ENCODE data around the gene PCDHB3. TPM values are rescaled to one million over a fixed set of nuclear protein-coding genes. Genes with fewer than 3 reads are reported as not detected.
"Not testable (repeated sequence)": the region's sequence is repeated elsewhere in the genome, so short reads cannot be mapped to it uniquely, and the experiment has no call there.

Gene PCDHB3
- total RNA-seq, 1 experiment from 2014 or later: 0.36 TPM

GRCh38 chr5:141152096-141152495, 51.8 kb downstream of the PCDHB3 start:
- H3F3A ChIP-seq (ENCODE audit: low read length, unreplicated experiment); ATAC-seq; H3K4me3 ChIP-seq (ENCODE audit: low read length); H3K9ac ChIP-seq (ENCODE audit: low read length); H3K27me3 ChIP-seq (ENCODE audit: low read length); H3K9me2 ChIP-seq (replicated peaks; ENCODE audit: low read length); CTCF ChIA-PET; intact Hi-C loops (cut with micrococcal nuclease); H2AFZ ChIP-seq (ENCODE audit: low read length); DNase-seq; H3K79me2 ChIP-seq (ENCODE audit: low read length); H3K4me1 ChIP-seq (ENCODE audit: insufficient read depth, low read length); H3K27ac ChIP-seq (ENCODE audit: low read length); H3K36me3 ChIP-seq (ENCODE audit: low read depth, low read length); H3K4me2 ChIP-seq (ENCODE audit: low read length); BruUV-seq (replicated peaks); H3K9me3 ChIP-seq (ENCODE audit: low read length); POLR2A ChIA-PET (ENCODE audit: unreplicated experiment); H4K20me1 ChIP-seq (ENCODE audit: low read length): not testable (repeated sequence)

Other genes with a start within 250 kb of the PCDHB3 start
- gene PCDHA10, start 244.6 kb upstream of the PCDHB3 start, total RNA-seq (2014; rRNA removed): 0.04 and 0.23 TPM in 2 replicates
- gene PCDHA11, start 231.5 kb upstream of the PCDHB3 start, total RNA-seq (2014; rRNA removed): 0.33 TPM in 1 of 2 replicates, not detected in the other
- gene PCDHA12, start 225.2 kb upstream of the PCDHB3 start, total RNA-seq (2014; rRNA removed): 7.0 and 8.2 TPM in 2 replicates
- gene PCDHA13, start 218.3 kb upstream of the PCDHB3 start, total RNA-seq (2014; rRNA removed): 3.2 and 6.2 TPM in 2 replicates
- gene PCDHAC1, start 174.2 kb upstream of the PCDHB3 start, total RNA-seq (2014; rRNA removed): 4.8 and 6.2 TPM in 2 replicates
- 4.2 and 8.2 TPM in 2 replicates for gene PCDHAC2, start 134.0 kb upstream of the PCDHB3 start, total RNA-seq (2014; rRNA removed)
- 0.06 and 0.07 TPM in 2 replicates for gene PCDHB1, start 49.1 kb upstream of the PCDHB3 start, total RNA-seq (2014; rRNA removed)
- gene PCDHB2, start 5.9 kb upstream of the PCDHB3 start, total RNA-seq (2014; rRNA removed): 13.8 and 15.0 TPM in 2 replicates
- gene PCDHB4, start 21.3 kb downstream of the PCDHB3 start, total RNA-seq (2014; rRNA removed): 0.07 and 0.52 TPM in 2 replicates
- 0.12 and 0.69 TPM in 2 replicates for gene PCDHB5, start 34.7 kb downstream of the PCDHB3 start, total RNA-seq (2014; rRNA removed)
- gene PCDHB6, start 49.6 kb downstream of the PCDHB3 start, total RNA-seq (2014; rRNA removed): not detected in 2 replicates
- 0.22 TPM in 1 of 2 replicates, not detected in the other for gene PCDHB7, start 72.2 kb downstream of the PCDHB3 start, total RNA-seq (2014; rRNA removed)
- gene PCDHB8, start 77.3 kb downstream of the PCDHB3 start, total RNA-seq (2014; rRNA removed): 0.22 and 0.40 TPM in 2 replicates
- gene PCDHB16, start 81.9 kb downstream of the PCDHB3 start, total RNA-seq (2014; rRNA removed): 0.46 TPM in 1 of 2 replicates, not detected in the other
- gene PCDHB9, start 86.7 kb downstream of the PCDHB3 start, total RNA-seq (2014; rRNA removed): 0.23 and 0.73 TPM in 2 replicates
- gene PCDHB10, start 91.9 kb downstream of the PCDHB3 start, total RNA-seq (2014; rRNA removed): 0.33 and 0.35 TPM in 2 replicates
- gene PCDHB11, start 99.2 kb downstream of the PCDHB3 start, total RNA-seq (2014; rRNA removed): 0.40 and 0.69 TPM in 2 replicates
- gene PCDHB12, start 108.2 kb downstream of the PCDHB3 start, total RNA-seq (2014; rRNA removed): 0.15 and 0.63 TPM in 2 replicates
- 0.40 and 0.52 TPM in 2 replicates for gene PCDHB13, start 113.4 kb downstream of the PCDHB3 start, total RNA-seq (2014; rRNA removed)
- 0.58 and 0.87 TPM in 2 replicates for gene PCDHB14, start 122.9 kb downstream of the PCDHB3 start, total RNA-seq (2014; rRNA removed)
- gene PCDHB15, start 144.9 kb downstream of the PCDHB3 start, total RNA-seq (2014; rRNA removed): not detected in 2 replicates
- gene SLC25A2, start 203.6 kb downstream of the PCDHB3 start, total RNA-seq (2014; rRNA removed): 0.18 and 0.40 TPM in 2 replicates
- gene TAF7, start 220.3 kb downstream of the PCDHB3 start, total RNA-seq (2014; rRNA removed): 27.6 and 32.3 TPM in 2 replicates
- gene PCDHGA1, start 230.0 kb downstream of the PCDHB3 start, total RNA-seq (2014; rRNA removed): 0.04 and 0.06 TPM in 2 replicates
- gene PCDHGA2, start 238.3 kb downstream of the PCDHB3 start, total RNA-seq (2014; rRNA removed): not detected in 2 replicates
- gene PCDHGA3, start 243.4 kb downstream of the PCDHB3 start, total RNA-seq (2014; rRNA removed): not detected in 2 replicates
- gene PCDHGB1, start 249.6 kb downstream of the PCDHB3 start, total RNA-seq (2014; rRNA removed): 0.04 TPM in 1 of 2 replicates, not detected in the other

Data from PC-3 (cell line).